GM19240 (cell line): ENCODE data around the gene MIB2.

Source experiments
- DNase-seq: peaks from one replicate; pipeline ENCODE4 v3.0.0; 2011; ENCODE audit warnings: low spot score; ENCODE audit not compliant: insufficient read length

MIB2 gene

GRCh38 chr1:1598051-1598719, 17.1 kb upstream of the MIB2 start:
- DNase-seq, result no peak

GRCh38 chr1:1598720-1599029, 16.6 kb upstream of the MIB2 start:
- no peak for DNase-seq

- no peak for DNase-seq
Measured at GRCh38 chr1:1599030-1599934, 16.0 kb upstream of the MIB2 start.

GRCh38 chr1:1599935-1600860, 15.1 kb upstream of the MIB2 start, which contains the start of gene FNDC10:
Gene FNDC10 (minus strand): TSS chr1:1600135. CDS start chr1:1600015, 120 bp downstream.
- DNase-seq, result no peak

- no peak for DNase-seq
Measured at GRCh38 chr1:1600861-1601563, 14.3 kb upstream of the MIB2 start.

- no peak for DNase-seq
Measured at GRCh38 chr1:1601564-1602303, 13.6 kb upstream of the MIB2 start.

- peak; percentile 66 for DNase-seq
Measured at GRCh38 chr1:1602304-1602967, 12.9 kb upstream of the MIB2 start.

- DNase-seq, result no peak
Measured at GRCh38 chr1:1602968-1603506, 12.3 kb upstream of the MIB2 start.

- no peak for DNase-seq
Measured at GRCh38 chr1:1603671-1604373, 11.5 kb upstream of the MIB2 start.

- no peak for DNase-seq
Measured at GRCh38 chr1:1604374-1605033, 10.8 kb upstream of the MIB2 start.

- DNase-seq, result no peak
Measured at GRCh38 chr1:1605034-1605591, 10.2 kb upstream of the MIB2 start.

GRCh38 chr1:1605724-1606123, 9.6 kb upstream of the MIB2 start:
- DNase-seq, result no peak

GRCh38 chr1:1606232-1606631, 9.1 kb upstream of the MIB2 start:
- DNase-seq, result no peak

GRCh38 chr1:1609822-1610485, 5.3 kb upstream of the MIB2 start:
- DNase-seq, result no peak

- DNase-seq, result no peak
Measured at GRCh38 chr1:1610796-1611195, 4.5 kb upstream of the MIB2 start.

GRCh38 chr1:1612104-1612400, 3.2 kb upstream of the MIB2 start:
- DNase-seq, result no peak

GRCh38 chr1:1613509-1614082, 1.7 kb upstream of the MIB2 start:
- no peak for DNase-seq
